A549 (cell line): Measurements from ENCODE around the gene PCDH15. TPM values are rescaled to one million over a fixed set of nuclear protein-coding genes. Genes with fewer than 3 reads are reported as not detected.

Experiments used
- ATAC-seq, 2 experiments: fragments of 200-7000 bp in 1 of 2; fragments of >200 bp in 1 of 2; cut with Nextera tagmentation in 1 of 2; cut with Tn5 transposase in 1 of 2; 3 replicates each; pipeline versions ENCODE4 v1.8.0 to v1.9.1; 2018 to 2020; ENCODE audit warnings: mild to moderate bottlenecking in 1 of 2, moderate library complexity in 1 of 2
- CTCF ChIA-PET: fragments of 300-600 bp; sonication (Branson Sonifier 250); formaldehyde crosslinking; extraction: SDS; loops from one replicate; lab custom pipeline; 2021; ENCODE audit warnings: antibody characterized with exemption, inconsistent platforms; lab: Yijun Ruan, JAX
- POLR2A ChIA-PET: fragments of 350-600 bp; formaldehyde crosslinking; extraction: SDS; loops from one replicate; lab custom pipeline; 2021; ENCODE audit warnings: antibody characterized with exemption, inconsistent platforms; lab: Yijun Ruan, JAX
- DNase-seq, 2 experiments: peaks; one replicate each; pipeline versions ENCODE4 v3.0.0 to v3.0.0-alpha.2; 2011 to 2016; ENCODE audit warnings: low read depth in 1 of 2, low spot score in 1 of 2
- FAIRE-seq: peaks from 2 replicates; lab custom pipeline; 2011; peaks lifted over from hg19 to GRCh38; lab: Jason Lieb, UNC
- H3K27ac ChIP-seq, 2 experiments: fragments of >200 bp; sonication (Bioruptor Twin); formaldehyde crosslinking; 3 replicates each; pipeline ENCODE4 v1.5.1; 2016 to 2017
- H3K4me1 ChIP-seq: fragments of >200 bp; sonication (Bioruptor Twin); formaldehyde crosslinking; 3 replicates; pipeline ENCODE4 v1.6.1; 2016
- H3K4me2 ChIP-seq: fragments of >200 bp; sonication (Bioruptor Twin); formaldehyde crosslinking; 3 replicates; pipeline ENCODE4 v1.6.1; 2016
- H3K4me3 ChIP-seq: fragments of >200 bp; sonication (Bioruptor Twin); formaldehyde crosslinking; 3 replicates; pipeline ENCODE4 v1.5.1; 2016
- H3K9me3 ChIP-seq: fragments of >200 bp; sonication (Bioruptor Twin); formaldehyde crosslinking; 3 replicates; pipeline ENCODE4 v1.6.1; 2016
- CHD4 ChIP-seq: fragments of 200-600 bp; sonication (generic); IDR thresholded peaks from 2 replicates; pipeline ENCODE4 v1.6.1; 2016; ENCODE audit warnings: antibody characterized with exemption, mild to moderate bottlenecking, borderline replicate concordance
- FOSL2 ChIP-seq, 2 experiments: fragments of 450-650 bp in 1 of 2; fragments of >200 bp in 1 of 2; sonication (Bioruptor Twin) in 1 of 2; formaldehyde crosslinking; IDR thresholded peaks; 2 replicates each; pipeline versions ENCODE4 v1.5.0 to v1.6.1; 2016 to 2020; ENCODE audit warnings: mild to moderate bottlenecking in 1 of 2, moderate library complexity in 1 of 2
- HDAC2 ChIP-seq: fragments of 200-600 bp; sonication (generic); IDR thresholded peaks from 2 replicates; pipeline ENCODE4 v1.6.1; 2016
- KDM5A ChIP-seq: fragments of 200-600 bp; sonication (generic); IDR thresholded peaks from 2 replicates; pipeline ENCODE4 v1.6.1; 2016; ENCODE audit warnings: antibody characterized with exemption, mild to moderate bottlenecking
- MAFK ChIP-seq: fragments of 450-650 bp; IDR thresholded peaks from 2 replicates; pipeline ENCODE4 v1.6.1; 2014; ENCODE audit not compliant: partially characterized antibody
- MYC ChIP-seq: IDR thresholded peaks from 2 replicates; pipeline ENCODE4 v1.6.1; 2012; ENCODE audit warnings: mild to moderate bottlenecking, inconsistent platforms, low read length, improper control_type of control experiment, borderline replicate concordance
- NFE2L2 ChIP-seq: fragments of 150-350 bp; conservative IDR thresholded peaks from 2 replicates; pipeline ENCODE4 v1.6.1; 2014; ENCODE audit warnings: low read length
- NR3C1 ChIP-seq: fragments of >200 bp; sonication (Bioruptor Twin); formaldehyde crosslinking; IDR thresholded peaks from 3 replicates; pipeline ENCODE4 v1.6.1; 2017
- RCOR1 ChIP-seq: fragments of 150-350 bp; IDR thresholded peaks from 2 replicates; pipeline ENCODE4 v1.6.1; 2014; ENCODE audit warnings: antibody characterized with exemption, low read length, low read depth
- RNF2 ChIP-seq: fragments of 200-600 bp; sonication (generic); IDR thresholded peaks from 2 replicates; pipeline ENCODE4 v1.6.1; 2016; ENCODE audit warnings: low read depth, mild to moderate bottlenecking, antibody characterized with exemption, moderate library complexity, borderline replicate concordance
- SREBF2 ChIP-seq: fragments of 450-650 bp; IDR thresholded peaks from 2 replicates; pipeline ENCODE4 v1.6.1; 2014; ENCODE audit warnings: mild to moderate bottlenecking, moderate library complexity
- TFCP2L1 ChIP-seq: fragments of 250-450 bp; sonication (Bioruptor Pico); IDR thresholded peaks from 2 replicates; pipeline ENCODE4 v1.5.0; 2021; ENCODE audit warnings: mild to moderate bottlenecking
- ZFP36 ChIP-seq: fragments of 450-650 bp; IDR thresholded peaks from 2 replicates; pipeline ENCODE4 v1.6.1; 2014; ENCODE audit warnings: borderline replicate concordance; ENCODE audit not compliant: partially characterized antibody
- ZNF302 ChIP-seq: fragments of 250-450 bp; sonication (Bioruptor Pico); IDR thresholded peaks from 2 replicates; pipeline ENCODE4 v1.9.0; 2021; ENCODE audit warnings: inconsistent platforms, mild to moderate bottlenecking, moderate library complexity
- WGBS: methylation state at CpG from one replicate; pipeline ENCODE4 v1.1.6; 2017; ENCODE audit errors: missing lambda C conversion rate; 5-methylcytosine and 5-hydroxymethylcytosine counted together
- polyA plus RNA-seq, 4 experiments: library from polyadenylated mRNA; depleted of rRNA in 3 of 4; stranded (reverse); fragments of >200 nt; fragmentation: RNase III in 1 of 4; extraction: RNeasy Plus Mini Kit Qiagen cat#74134 plus additional on column Dnase treatment in 1 of 4; gene quantifications; 2 replicates in 3 of 4; 3 replicates in 1 of 4; pipeline ENCODE4 v1.2.3, GENCODE V29; 2011 to 2017
- TF ChIP-seq, protein P1 (sequence below): IDR thresholded peaks from 2 replicates; pipeline ENCODE4 v1.6.1; 2012
- TF ChIP-seq, protein P2 (sequence below): fragments of >200 bp; sonication (Bioruptor Twin); formaldehyde crosslinking; IDR thresholded peaks from 3 replicates; pipeline ENCODE4 v1.5.1; 2016
- TF ChIP-seq, protein P3 (sequence below): fragments of 450-650 bp; IDR thresholded peaks from 2 replicates; pipeline ENCODE4 v1.6.1; 2014; ENCODE audit warnings: antibody characterized with exemption
- TF ChIP-seq, protein P4 (sequence below): IDR thresholded peaks from 2 replicates; pipeline ENCODE4 v1.6.1; 2012; ENCODE audit warnings: low read depth, borderline replicate concordance
- TF ChIP-seq, protein P5 (sequence below): fragments of 250-450 bp; sonication (Bioruptor Pico); IDR thresholded peaks from 2 replicates; pipeline ENCODE4 v1.5.0; 2021; ENCODE audit warnings: mild to moderate bottlenecking, moderate library complexity, borderline replicate concordance

Gene PCDH15
- polyA plus RNA-seq, 2 of the 4 experiments (the other 2 are of a cell fraction) = 0.03 TPM; not detected in 1

DNA sequence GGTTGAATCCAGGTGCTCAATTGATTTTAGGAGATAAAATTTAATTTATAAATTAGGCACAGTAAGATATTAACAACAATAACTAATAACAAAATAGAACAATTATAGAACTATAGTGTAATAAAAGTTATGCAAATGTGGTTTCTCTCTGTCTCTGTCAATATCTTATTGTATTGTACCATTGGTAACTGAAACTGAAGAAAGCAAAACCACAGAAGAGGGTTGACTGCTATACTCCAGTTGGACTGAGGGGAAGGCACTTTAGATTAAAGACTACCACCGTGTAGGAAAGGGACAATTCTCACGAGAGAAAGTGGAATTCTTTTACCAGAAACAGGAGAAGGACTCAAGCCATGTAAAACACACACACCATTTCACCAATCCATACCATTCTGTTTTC is 967.1 kb downstream of the PCDH15 start:
- DNase-seq (no peak), ATAC-seq (no peak), FAIRE-seq (no peak)
- Histone ChIP-seq H3K27ac (no peak overlapping the region), H3K4me2 (no peak overlapping the region), H3K4me1 (no peaks in the 10 kb centered on the region), H3K9me3 (no peaks in the 10 kb centered on the region), H3K4me3 (no peak overlapping the region)
- ChIA-PET CTCF (no interaction called here), POLR2A (no interaction called here)
- WGBS = 0% methylated on average over 2 of the region's 2 CpGs
- TF ChIP-seq ZFP36 (no peak), SREBF2 (no peak), HDAC2 (no peak), NFE2L2 (no peak)
- TF ChIP-seq, protein P1, sequence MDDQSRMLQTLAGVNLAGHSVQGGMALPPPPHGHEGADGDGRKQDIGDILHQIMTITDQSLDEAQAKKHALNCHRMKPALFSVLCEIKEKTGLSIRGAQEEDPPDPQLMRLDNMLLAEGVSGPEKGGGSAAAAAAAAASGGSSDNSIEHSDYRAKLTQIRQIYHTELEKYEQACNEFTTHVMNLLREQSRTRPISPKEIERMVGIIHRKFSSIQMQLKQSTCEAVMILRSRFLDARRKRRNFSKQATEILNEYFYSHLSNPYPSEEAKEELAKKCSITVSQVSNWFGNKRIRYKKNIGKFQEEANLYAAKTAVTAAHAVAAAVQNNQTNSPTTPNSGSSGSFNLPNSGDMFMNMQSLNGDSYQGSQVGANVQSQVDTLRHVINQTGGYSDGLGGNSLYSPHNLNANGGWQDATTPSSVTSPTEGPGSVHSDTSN = no peak

DNA sequence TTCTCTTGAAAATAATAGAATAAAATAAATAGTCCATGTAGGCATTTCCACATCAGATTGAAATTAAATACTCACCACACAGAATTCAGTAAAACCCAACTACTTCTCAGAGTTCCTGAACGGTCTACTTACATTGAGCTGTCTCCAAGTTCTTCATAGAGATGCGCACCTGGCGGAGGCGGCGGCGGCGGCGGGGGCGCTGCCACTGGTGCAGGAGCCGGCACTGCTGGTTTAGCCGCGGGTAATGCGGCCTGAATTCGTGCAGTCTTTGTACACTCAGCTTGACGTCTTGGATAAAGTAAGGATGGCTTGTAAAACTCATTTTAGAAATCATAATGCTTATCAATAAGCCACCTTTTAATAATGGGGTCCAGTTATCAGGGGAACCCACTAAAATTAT is 973.8 kb downstream of the PCDH15 start:
- FAIRE-seq (no peak), ATAC-seq (no peak)
- WGBS = 56% methylated on average over 15 of the region's 15 CpGs

DNA sequence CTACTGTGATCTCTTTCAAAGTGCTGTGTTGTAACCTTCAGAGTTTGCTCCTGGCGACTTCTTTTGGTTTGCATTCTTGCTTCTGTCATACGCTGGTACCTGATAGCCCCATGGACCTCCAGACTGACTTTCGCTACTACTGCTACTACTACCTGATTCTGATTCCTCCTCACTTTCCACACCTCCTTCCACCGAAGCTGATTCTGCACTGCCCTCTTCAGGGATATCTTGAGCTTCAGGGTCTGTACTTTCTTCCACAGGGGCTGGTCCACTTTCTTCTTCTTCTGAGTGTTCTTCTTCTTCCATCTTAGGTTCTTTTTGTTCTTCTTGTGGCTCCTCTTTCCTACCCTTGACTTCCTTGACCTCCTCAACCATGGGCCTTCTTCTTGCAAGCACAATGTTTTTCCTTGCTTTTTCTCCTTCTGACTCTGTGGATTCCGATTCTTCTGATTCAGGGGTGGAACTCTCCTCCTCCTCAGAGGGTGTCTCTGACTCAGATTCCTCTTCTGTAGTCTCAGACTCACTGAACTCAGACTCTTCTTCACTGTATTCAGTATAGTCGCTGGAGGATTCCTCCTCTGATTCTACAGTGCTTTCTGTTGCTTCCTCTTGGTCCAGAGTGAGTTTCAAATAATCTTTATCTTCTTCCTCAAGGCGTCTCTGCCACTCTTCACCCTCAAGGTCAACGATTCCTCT is 992.2 kb downstream of the PCDH15 start:
- WGBS = 1% methylated on average over 8 of the region's 8 CpGs
- Histone ChIP-seq H3K4me1 (no peaks in the 10 kb centered on the region), H3K27ac (no peak overlapping the region), H3K4me3 (no peak overlapping the region), H3K4me2 (no peak overlapping the region), H3K9me3 (no peaks in the 10 kb centered on the region)
- POLR2A ChIA-PET = no interaction called here
- TF ChIP-seq, protein P2, sequence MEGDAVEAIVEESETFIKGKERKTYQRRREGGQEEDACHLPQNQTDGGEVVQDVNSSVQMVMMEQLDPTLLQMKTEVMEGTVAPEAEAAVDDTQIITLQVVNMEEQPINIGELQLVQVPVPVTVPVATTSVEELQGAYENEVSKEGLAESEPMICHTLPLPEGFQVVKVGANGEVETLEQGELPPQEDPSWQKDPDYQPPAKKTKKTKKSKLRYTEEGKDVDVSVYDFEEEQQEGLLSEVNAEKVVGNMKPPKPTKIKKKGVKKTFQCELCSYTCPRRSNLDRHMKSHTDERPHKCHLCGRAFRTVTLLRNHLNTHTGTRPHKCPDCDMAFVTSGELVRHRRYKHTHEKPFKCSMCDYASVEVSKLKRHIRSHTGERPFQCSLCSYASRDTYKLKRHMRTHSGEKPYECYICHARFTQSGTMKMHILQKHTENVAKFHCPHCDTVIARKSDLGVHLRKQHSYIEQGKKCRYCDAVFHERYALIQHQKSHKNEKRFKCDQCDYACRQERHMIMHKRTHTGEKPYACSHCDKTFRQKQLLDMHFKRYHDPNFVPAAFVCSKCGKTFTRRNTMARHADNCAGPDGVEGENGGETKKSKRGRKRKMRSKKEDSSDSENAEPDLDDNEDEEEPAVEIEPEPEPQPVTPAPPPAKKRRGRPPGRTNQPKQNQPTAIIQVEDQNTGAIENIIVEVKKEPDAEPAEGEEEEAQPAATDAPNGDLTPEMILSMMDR = no peak
- TF ChIP-seq, protein P3, sequence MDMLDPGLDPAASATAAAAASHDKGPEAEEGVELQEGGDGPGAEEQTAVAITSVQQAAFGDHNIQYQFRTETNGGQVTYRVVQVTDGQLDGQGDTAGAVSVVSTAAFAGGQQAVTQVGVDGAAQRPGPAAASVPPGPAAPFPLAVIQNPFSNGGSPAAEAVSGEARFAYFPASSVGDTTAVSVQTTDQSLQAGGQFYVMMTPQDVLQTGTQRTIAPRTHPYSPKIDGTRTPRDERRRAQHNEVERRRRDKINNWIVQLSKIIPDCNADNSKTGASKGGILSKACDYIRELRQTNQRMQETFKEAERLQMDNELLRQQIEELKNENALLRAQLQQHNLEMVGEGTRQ = no peak
- TF ChIP-seq ZNF302 (CRISPR knock-in tag) = no peak
- no peak for DNase-seq
- ATAC-seq = no peak
- FAIRE-seq = no peak
- CTCF ChIA-PET = no interaction called here

More for the DNA sequence above, 973.8 kb downstream of the PCDH15 start:
- CTCF ChIA-PET = no interaction called here
- no peak for TF ChIP-seq NR3C1
- no peak for TF ChIP-seq MAFK
- TF ChIP-seq, protein P4, sequence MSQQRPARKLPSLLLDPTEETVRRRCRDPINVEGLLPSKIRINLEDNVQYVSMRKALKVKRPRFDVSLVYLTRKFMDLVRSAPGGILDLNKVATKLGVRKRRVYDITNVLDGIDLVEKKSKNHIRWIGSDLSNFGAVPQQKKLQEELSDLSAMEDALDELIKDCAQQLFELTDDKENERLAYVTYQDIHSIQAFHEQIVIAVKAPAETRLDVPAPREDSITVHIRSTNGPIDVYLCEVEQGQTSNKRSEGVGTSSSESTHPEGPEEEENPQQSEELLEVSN = no peak
- no peak for TF ChIP-seq CHD4
- no peak overlapping the region for H3K27ac ChIP-seq
- no peak overlapping the region for H3K4me2 ChIP-seq
- no peaks in the 10 kb centered on the region for H3K9me3 ChIP-seq
- no peak overlapping the region for H3K4me3 ChIP-seq
- H3K4me1 ChIP-seq = no peaks in the 10 kb centered on the region
- POLR2A ChIA-PET = no interaction called here
- no peak for DNase-seq

DNA sequence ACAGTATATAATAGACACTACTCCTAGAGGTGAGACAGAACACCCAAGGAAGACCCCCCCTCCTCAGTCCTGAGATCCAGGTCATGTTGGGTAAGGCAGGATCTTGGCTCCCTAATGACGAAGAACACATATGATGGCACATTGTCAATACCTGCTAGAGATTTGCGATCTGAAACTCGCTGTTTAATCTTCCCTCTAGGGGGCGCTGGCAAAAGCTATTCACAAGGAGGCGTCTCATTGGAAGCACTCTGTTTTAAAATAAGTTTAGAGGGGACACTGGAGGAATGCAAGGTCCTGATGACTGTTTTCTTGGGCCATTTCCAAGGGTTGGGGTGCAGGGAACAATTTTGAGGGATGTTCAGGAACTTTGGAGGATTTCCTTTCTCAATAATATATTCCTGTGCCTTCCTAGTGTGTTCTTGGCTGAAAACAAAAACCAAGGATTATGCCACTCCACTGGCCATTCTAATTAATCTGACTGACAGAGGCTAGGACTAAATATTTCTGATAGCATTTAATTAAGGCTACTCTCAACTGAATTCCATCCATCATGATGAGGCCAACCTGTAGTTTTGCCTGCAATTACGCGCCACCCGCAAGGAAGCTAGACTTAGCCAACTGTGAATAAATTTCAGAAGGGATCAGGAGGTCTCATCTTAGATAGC is 1014.7 kb downstream of the PCDH15 start:
- POLR2A ChIA-PET = no interaction called here
- Histone ChIP-seq H3K9me3 (no peaks in the 10 kb centered on the region), H3K27ac (no peak overlapping the region), H3K4me2 (no peak overlapping the region), H3K4me3 (no peak overlapping the region), H3K4me1 (no peaks in the 10 kb centered on the region)
- no peak for FAIRE-seq
- WGBS = 39% methylated on average over 8 of the region's 8 CpGs
- CTCF ChIA-PET = no interaction called here
- ATAC-seq = no peak
- peak in 1 of 2 experiments; percentile 12 for DNase-seq
- TF ChIP-seq ZFP36 (no peak), FOSL2 (IDR thresholded peaks at IDR 0.05) (no peak), FOSL2 (CRISPR knock-in tag; IDR thresholded peaks at IDR 0.05) (no peak), RNF2 (no peak), MYC (no peak), RCOR1 (no peak), TFCP2L1 (no peak), KDM5A (no peak)
- TF ChIP-seq, protein P5, sequence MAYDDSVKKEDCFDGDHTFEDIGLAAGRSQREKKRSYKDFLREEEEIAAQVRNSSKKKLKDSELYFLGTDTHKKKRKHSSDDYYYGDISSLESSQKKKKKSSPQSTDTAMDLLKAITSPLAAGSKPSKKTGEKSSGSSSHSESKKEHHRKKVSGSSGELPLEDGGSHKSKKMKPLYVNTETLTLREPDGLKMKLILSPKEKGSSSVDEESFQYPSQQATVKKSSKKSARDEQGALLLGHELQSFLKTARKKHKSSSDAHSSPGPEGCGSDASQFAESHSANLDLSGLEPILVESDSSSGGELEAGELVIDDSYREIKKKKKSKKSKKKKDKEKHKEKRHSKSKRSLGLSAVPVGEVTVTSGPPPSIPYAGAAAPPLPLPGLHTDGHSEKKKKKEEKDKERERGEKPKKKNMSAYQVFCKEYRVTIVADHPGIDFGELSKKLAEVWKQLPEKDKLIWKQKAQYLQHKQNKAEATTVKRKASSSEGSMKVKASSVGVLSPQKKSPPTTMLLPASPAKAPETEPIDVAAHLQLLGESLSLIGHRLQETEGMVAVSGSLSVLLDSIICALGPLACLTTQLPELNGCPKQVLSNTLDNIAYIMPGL (CRISPR knock-in tag) = no peak
- TF ChIP-seq, protein P2 = no peak
